Trophoblast cell (in vitro differentiated cells and primary cell): ENCODE results near the gene CHN2.

Source experiments
- DNase-seq, 2 donors: peaks; one replicate each; pipeline ENCODE4 v3.0.0-alpha.2; 2016
- H2AFZ ChIP-seq: 2 replicates; pipeline ENCODE4 v1.6.1; 2013; ENCODE audit warnings: low read length, moderate library complexity, mild to moderate bottlenecking; ENCODE audit not compliant: insufficient read depth, poor library complexity
- H2AK5ac ChIP-seq: 2 replicates; pipeline ENCODE4 v1.6.1; 2013; ENCODE audit warnings: mild to moderate bottlenecking, low read length
- H2BK120ac ChIP-seq: 2 replicates; pipeline ENCODE4 v1.6.1; 2013; ENCODE audit warnings: low read length, mild to moderate bottlenecking, moderate library complexity; ENCODE audit not compliant: insufficient read depth, poor library complexity
- H2BK12ac ChIP-seq: 2 replicates; pipeline ENCODE4 v1.6.1; 2013; ENCODE audit warnings: mild to moderate bottlenecking, low read length, moderate library complexity
- H2BK5ac ChIP-seq: 2 replicates; pipeline ENCODE4 v1.6.1; 2013; ENCODE audit warnings: low read length, low read depth, moderate library complexity, mild to moderate bottlenecking; ENCODE audit not compliant: poor library complexity
- H3K14ac ChIP-seq: 2 replicates; pipeline ENCODE4 v1.6.1; 2013; ENCODE audit warnings: mild to moderate bottlenecking, low read length
- H3K18ac ChIP-seq: 2 replicates; pipeline ENCODE4 v1.6.1; 2013; ENCODE audit warnings: mild to moderate bottlenecking, low read length
- H3K23ac ChIP-seq: 2 replicates; pipeline ENCODE4 v1.6.1; 2013; ENCODE audit warnings: low read length
- H3K27ac ChIP-seq: 2 replicates; pipeline ENCODE4 v1.5.1; 2013; ENCODE audit warnings: low read depth, mild to moderate bottlenecking, inconsistent platforms, low read length, moderate library complexity
- H3K27me3 ChIP-seq: 2 replicates; pipeline ENCODE4 v1.6.1; 2013; ENCODE audit warnings: inconsistent platforms, mild to moderate bottlenecking, low read length, moderate library complexity; ENCODE audit not compliant: insufficient read depth
- H3K36me3 ChIP-seq, 2 experiments: 1 replicate in 1 of 2; 2 replicates in 1 of 2; pipeline ENCODE4 v1.6.1; 2013; ENCODE audit warnings: low read length in 2 of 2, mild to moderate bottlenecking in 2 of 2, moderate library complexity in 1 of 2; ENCODE audit not compliant: insufficient read depth in 2 of 2, control insufficient read depth in 1 of 2
- H3K4ac ChIP-seq: 2 replicates; pipeline ENCODE4 v1.6.1; 2013; ENCODE audit warnings: low read depth, mild to moderate bottlenecking, low read length, moderate library complexity
- H3K4me1 ChIP-seq, 2 experiments: 1 replicate in 1 of 2; 2 replicates in 1 of 2; pipeline ENCODE4 v1.6.1; 2013; ENCODE audit warnings: low read length in 2 of 2, mild to moderate bottlenecking in 2 of 2, moderate library complexity in 1 of 2; ENCODE audit not compliant: insufficient read depth in 2 of 2, control insufficient read depth in 1 of 2
- H3K4me2 ChIP-seq: 2 replicates; pipeline ENCODE4 v1.6.1; 2013; ENCODE audit warnings: inconsistent platforms, mild to moderate bottlenecking, low read length, moderate library complexity
- H3K4me3 ChIP-seq: 2 replicates; pipeline ENCODE4 v1.5.1; 2013; ENCODE audit warnings: mild to moderate bottlenecking, low read depth, low read length, inconsistent platforms
- H3K79me1 ChIP-seq: one replicate; pipeline ENCODE4 v1.6.1; 2013; ENCODE audit warnings: low read length
- H3K79me2 ChIP-seq: 2 replicates; pipeline ENCODE4 v1.6.1; 2013; ENCODE audit warnings: low read length, mild to moderate bottlenecking; ENCODE audit not compliant: control insufficient read depth, insufficient read depth, poor library complexity
- H3K9ac ChIP-seq: 2 replicates; pipeline ENCODE4 v1.6.1; 2013; ENCODE audit warnings: mild to moderate bottlenecking, low read length
- H3K9me3 ChIP-seq: 2 replicates; pipeline ENCODE4 v1.6.1; 2013; ENCODE audit warnings: low read depth, mild to moderate bottlenecking, control low read depth, inconsistent platforms, low read length; ENCODE audit not compliant: insufficient read depth
- H4K12ac ChIP-seq: 2 replicates; pipeline ENCODE4 v1.6.1; 2013; ENCODE audit warnings: low read depth, mild to moderate bottlenecking, low read length, moderate library complexity
- H4K8ac ChIP-seq: 2 replicates; pipeline ENCODE4 v1.6.1; 2013; ENCODE audit warnings: low read depth, mild to moderate bottlenecking, low read length, moderate library complexity
- H4K91ac ChIP-seq: one replicate; pipeline ENCODE4 v1.6.1; 2013; ENCODE audit warnings: low read depth, mild to moderate bottlenecking, low read length, moderate library complexity
- WGBS: extraction: QIAGEN DNeasy Blood & Tissue Kit; methylation state at CpG from one replicate; pipeline ENCODE4 v1.1.7; 2013; ENCODE audit warnings: missing lambda C conversion rate; ENCODE audit not compliant: insufficient read length, insufficient coverage; ENCODE audit errors: extremely low coverage; 5-methylcytosine and 5-hydroxymethylcytosine counted together

CHN2 gene

DNA sequence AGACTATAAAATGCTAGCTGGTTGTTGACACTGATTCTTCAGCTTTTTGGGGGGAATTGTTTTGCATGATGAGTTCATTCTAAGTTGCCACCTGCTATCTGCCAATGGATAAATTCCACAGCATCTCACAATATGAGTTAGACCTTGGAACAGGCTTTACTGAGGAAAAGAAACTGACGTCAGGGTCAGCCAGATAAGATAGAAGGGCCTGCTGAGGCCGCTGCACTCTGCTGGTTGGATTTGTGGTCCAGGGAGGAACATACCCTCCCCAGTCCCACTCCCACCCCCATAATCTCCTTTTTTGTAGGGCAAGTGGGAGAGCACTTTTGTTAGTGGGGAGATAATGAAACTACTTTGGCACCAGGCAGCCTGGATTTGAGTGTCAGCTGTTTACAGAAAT, 258.4 kb downstream of the CHN2 start:
- no peaks in the 10 kb centered on the region for H3K9me3 ChIP-seq
- H3K4me1 ChIP-seq: peaks cover 23 to 27% of the 10 kb centered on the region in 2 experiments
- H3K9ac ChIP-seq: no peak overlapping the region
- no peak overlapping the region for H3K18ac ChIP-seq
- H3K4me3 ChIP-seq: no peak overlapping the region
- no peak overlapping the region for H4K91ac ChIP-seq
- H3K4ac ChIP-seq: no peak overlapping the region
- no peak overlapping the region for H2BK5ac ChIP-seq
- no peak overlapping the region for H4K12ac ChIP-seq
- no peak overlapping the region for H3K14ac ChIP-seq
- H4K8ac ChIP-seq: no peak overlapping the region
- no peak overlapping the region for H2BK120ac ChIP-seq
- no peak overlapping the region for H2AFZ ChIP-seq
- DNase-seq: no peak
- peaks cover 4% of the 10 kb centered on the region for H3K79me2 ChIP-seq
- H3K23ac ChIP-seq: no peak overlapping the region
- H3K79me1 ChIP-seq: peaks cover 15% of the 10 kb centered on the region
- H3K27me3 ChIP-seq: no peaks in the 10 kb centered on the region
- no peak overlapping the region for H2BK12ac ChIP-seq
- no peak overlapping the region for H3K4me2 ChIP-seq
- WGBS: no CpG with 5 or more reads among the region's 2 CpGs
- H3K36me3 ChIP-seq: peaks cover 4 to 6% of the 10 kb centered on the region in 2 experiments
- H2AK5ac ChIP-seq: no peak overlapping the region
- H3K27ac ChIP-seq: no peak overlapping the region

DNA sequence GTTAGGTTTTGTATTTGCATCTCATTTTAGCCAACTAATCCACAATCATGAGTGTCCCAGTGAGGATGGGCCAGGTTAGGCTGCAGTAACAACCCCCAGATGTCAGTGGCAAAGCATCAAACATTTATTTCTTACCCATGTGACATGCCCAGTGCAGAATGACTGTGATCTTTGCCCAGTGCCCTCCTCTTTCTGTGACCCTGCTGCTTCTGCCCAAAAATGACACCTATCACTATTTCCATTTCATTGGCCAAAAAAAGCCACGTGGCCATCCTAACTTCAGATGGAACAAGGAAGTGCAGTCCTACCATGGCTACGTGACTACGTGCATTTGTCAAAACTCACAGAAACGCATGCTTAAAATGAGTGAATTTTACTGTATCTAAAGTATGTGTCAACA, 259.9 kb downstream of the CHN2 start:
- Histone ChIP-seq H3K4me3 (no peak overlapping the region), H2BK120ac (no peak overlapping the region), H2BK12ac (peak overlapping the region; percentile 29), H4K8ac (no peak overlapping the region), H3K14ac (peak overlapping the region; percentile 8), H3K4me1 (peaks cover 24 to 35% of the 10 kb centered on the region in 2 experiments), H3K27ac (peak overlapping the region; percentile 7), H3K18ac (peak overlapping the region; percentile 17), H4K12ac (no peak overlapping the region), H3K36me3 (peaks cover 4 to 7% of the 10 kb centered on the region in 2 experiments), H3K4me2 (no peak overlapping the region), H3K23ac (no peak overlapping the region), H3K27me3 (no peaks in the 10 kb centered on the region), H3K4ac (no peak overlapping the region), H3K79me2 (peaks cover 4% of the 10 kb centered on the region), H4K91ac (peak overlapping the region; percentile 26), H2AFZ (no peak overlapping the region), H2BK5ac (peak overlapping the region; percentile 54), H3K79me1 (peaks cover 15% of the 10 kb centered on the region), H2AK5ac (no peak overlapping the region), H3K9me3 (no peaks in the 10 kb centered on the region), H3K9ac (no peak overlapping the region)
- WGBS: no CpG with 5 or more reads among the region's 4 CpGs
- peak; percentile 51 to 79 for DNase-seq

DNA sequence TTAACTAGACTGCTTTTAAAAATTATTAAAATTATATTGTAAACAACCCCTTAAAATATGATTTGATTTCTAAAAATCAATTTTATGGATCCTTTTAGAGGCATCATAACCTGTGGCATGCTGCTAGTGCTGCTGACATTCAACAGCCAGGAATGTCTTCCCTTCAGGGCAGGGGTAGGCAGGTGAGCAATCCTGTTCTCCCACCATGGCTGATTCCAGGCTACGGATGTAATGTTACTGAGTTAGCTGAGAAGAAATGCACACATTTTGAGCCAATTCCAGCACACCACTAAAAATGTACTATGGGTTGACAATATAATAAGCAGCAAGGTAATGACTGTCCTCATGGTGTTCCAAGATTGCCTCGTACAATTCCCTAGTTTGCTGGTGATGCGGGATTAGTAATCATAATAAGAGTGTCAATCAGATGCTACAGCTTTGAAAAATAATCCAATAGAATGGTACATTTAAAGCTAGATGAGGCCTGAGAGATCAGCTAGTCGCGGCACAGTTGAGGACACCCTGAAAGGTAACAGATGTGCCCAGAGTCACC, 260.4 kb downstream of the CHN2 start:
- Histone ChIP-seq H3K9ac (no peak overlapping the region), H2AFZ (no peak overlapping the region), H3K79me2 (peaks cover 4% of the 10 kb centered on the region), H2BK12ac (peak overlapping the region; percentile 55), H4K12ac (no peak overlapping the region), H3K14ac (no peak overlapping the region), H3K23ac (no peak overlapping the region), H4K8ac (no peak overlapping the region), H3K4me2 (peak overlapping the region; percentile 20), H3K4me3 (no peak overlapping the region), H3K79me1 (peaks cover 15% of the 10 kb centered on the region), H3K27me3 (no peaks in the 10 kb centered on the region), H3K27ac (peak overlapping the region; percentile 79), H3K36me3 (peaks cover 4 to 10% of the 10 kb centered on the region in 2 experiments), H3K4me1 (peaks cover 26 to 37% of the 10 kb centered on the region in 2 experiments), H3K9me3 (no peaks in the 10 kb centered on the region), H4K91ac (peak overlapping the region; percentile 78), H2BK120ac (peak overlapping the region; percentile 78), H3K18ac (peak overlapping the region; percentile 78), H2BK5ac (peak overlapping the region; percentile 74), H3K4ac (peak overlapping the region; percentile 51), H2AK5ac (peak overlapping the region; percentile 48)
- peak; percentile 88 to 93 for DNase-seq
- WGBS: no CpG with 5 or more reads among the region's 5 CpGs

DNA sequence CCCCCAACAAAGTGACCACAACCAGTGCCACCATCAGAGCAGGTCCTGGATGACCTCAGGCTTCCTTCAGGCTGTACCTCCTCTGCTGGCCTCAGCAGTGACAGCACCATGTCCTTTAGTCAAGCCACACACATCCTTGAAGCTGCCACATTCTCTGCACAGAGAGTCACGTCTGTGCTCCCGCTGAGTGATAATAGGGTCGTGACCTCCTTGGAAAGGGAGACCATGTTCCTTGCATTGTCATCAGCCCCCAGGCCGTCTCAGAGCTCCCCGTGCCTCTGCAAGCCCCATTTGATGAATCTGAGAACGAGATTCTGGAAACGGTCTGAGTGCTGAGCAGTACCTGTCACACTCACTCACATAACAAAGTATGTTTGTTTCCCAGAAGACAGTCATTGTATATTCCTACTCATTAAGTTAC, 262.6 kb downstream of the CHN2 start:
- Histone ChIP-seq H3K79me1 (peaks cover 15% of the 10 kb centered on the region), H3K4me2 (no peak overlapping the region), H3K4me1 (peaks cover 26 to 37% of the 10 kb centered on the region in 2 experiments), H2AK5ac (no peak overlapping the region), H3K4me3 (no peak overlapping the region), H3K79me2 (peaks cover 4% of the 10 kb centered on the region), H3K27me3 (no peaks in the 10 kb centered on the region), H4K91ac (no peak overlapping the region), H4K12ac (no peak overlapping the region), H2BK120ac (no peak overlapping the region), H3K9ac (no peak overlapping the region), H3K23ac (no peak overlapping the region), H3K27ac (peak overlapping the region; percentile 88), H3K18ac (no peak overlapping the region), H4K8ac (no peak overlapping the region), H2AFZ (no peak overlapping the region), H3K36me3 (peaks cover 0 to 9% of the 10 kb centered on the region in 2 experiments), H3K4ac (no peak overlapping the region), H2BK12ac (no peak overlapping the region), H2BK5ac (no peak overlapping the region), H3K9me3 (no peaks in the 10 kb centered on the region), H3K14ac (no peak overlapping the region)
- DNase-seq: peak; percentile 55 to 66
- no CpG with 5 or more reads among the region's 7 CpGs for WGBS
